ENCODE data around the gene KCTD16.
A peak's percentile ranks its signal among the peaks of the same experiment; 100 is the strongest.

Gene KCTD16

DNA sequence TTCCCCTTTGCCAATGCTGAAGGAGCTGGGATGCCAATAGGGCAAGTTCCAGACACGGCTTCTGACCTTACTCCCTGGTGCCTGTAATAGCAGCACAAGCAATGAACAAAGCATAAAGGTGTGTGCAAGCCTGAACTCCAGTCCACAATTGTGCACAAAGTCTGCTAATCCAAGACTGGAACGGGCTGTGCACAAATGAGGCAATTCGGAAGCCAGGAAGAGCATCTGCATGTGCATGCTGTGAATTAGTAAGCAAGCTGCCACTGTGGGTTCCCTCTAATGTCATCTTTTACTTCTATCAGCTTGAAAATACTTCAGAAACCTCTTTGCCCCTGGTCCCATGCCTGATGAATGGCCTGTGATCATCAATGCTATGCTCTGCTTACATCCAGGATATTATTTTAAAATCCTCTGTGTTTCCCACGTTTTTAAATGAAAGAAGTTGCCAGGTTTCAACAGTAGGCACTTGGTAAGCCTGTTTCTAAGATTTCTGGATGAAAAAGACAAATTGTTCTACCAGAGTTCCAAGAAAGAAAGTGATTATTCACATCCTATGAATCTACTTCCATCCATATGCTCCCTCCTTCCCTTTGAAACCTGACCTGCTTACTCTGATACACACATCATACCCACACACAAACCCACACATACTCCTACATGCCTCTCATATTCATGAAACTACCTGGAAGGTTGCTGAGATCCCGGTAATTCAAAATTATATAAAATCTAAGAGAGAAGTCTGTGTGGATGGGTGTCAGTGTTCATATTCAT lies 165.7 kb downstream of the KCTD16 start:
- DNase-seq: no peak

DNA sequence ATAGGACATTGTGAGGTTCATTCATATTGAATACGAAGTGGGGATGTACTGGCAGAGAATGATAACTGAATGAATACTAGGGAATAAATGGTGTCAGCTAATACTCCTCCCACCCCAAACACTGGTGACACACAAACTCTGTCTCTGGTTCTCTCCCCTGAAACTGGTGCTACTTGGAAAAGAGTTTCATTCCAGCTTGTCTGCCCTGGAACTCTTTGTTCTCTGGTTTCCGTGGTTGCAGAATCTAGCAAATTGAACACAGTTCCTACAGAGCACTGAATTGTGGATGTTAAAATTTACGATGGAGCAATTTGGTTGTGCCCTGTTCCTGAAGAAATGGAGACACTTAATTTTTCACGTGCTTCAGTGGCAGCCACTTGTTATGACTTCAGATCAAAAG lies 181.7 kb downstream of the KCTD16 start:
- no peak for DNase-seq

DNA sequence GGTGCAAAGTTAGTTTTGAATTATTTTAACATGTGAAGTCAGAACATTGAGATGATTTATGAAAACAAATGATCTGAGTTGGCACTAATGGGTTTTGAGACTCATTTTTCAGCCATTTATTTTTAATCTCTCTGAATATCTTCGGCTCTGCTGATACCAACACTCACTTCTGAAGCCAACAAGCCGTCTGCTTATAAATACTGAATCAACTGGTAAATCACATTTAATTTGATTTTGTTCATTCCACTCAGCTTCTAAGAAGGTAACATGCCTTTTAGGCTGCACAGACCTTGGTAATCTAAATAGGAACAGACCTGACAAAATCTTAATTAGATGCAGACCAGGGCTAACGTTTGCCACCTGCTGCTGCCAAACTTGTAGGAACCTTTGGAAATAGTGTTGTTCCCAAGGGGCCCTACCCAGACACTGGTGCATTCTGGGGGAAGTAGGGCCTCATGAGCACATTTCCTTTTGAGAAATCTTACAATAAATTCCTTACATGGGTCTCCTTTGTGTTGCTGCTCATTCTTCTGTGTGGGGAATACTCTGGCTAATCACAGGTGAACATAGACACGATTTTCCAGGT lies 182.2 kb downstream of the KCTD16 start:
- no peak for DNase-seq

DNA sequence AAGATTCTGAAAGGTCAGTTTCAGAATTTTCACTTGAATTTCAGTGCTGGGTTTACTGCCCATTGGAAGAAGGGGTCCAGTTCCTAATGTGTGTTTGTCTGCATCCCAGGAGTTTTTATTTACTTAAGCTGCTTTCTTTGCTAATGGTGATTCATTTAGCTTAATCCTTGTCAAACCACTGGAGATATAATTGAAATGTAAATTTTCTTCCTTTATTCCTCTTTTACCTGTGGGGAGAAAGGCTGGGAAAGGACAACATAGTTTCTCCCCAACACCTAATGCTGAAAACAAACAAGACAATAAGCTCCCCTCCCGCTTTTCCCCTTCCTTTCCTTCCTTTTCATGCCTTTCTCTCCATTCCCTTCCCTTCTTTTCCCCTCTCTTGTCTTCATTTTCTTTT lies 185.8 kb downstream of the KCTD16 start:
- DNase-seq: no peak

DNA sequence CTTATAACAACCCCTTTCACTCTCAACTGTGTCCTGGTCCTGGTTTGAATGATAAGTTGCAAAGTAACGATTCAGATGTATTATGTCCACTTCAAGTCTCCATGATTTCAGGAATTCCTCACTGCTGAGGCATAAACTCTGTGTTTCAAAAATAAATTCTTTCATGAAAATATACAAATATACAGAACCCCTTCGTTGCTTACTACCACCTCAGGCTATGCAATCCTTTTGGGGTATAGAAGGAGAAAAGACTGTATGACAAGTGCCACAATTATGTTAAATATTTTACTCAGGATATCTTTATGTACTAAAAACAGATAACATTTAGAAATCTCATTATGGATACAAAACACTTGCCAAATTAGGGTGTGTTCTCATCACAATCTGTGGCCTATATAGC lies 190.7 kb downstream of the KCTD16 start:
- DNase-seq: no peak

DNA sequence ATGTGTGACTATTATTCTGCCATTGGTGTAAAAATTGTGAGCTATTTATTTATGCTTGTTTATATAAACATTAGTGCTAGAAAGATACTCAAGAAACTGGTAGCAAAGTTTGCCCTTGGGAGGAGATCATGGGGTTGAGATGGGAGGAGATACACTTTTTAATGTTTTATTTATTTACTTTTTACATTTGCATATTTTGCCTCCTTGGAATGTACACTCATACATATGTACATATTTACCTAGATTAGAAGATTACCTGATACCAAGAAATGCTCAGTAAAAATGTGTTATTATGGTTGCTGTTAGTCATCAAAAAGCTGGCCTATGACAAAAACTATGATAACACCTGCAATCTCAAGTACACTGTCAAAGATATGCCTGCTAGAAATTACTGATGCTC lies 195.2 kb downstream of the KCTD16 start:
- no peak for DNase-seq

DNA sequence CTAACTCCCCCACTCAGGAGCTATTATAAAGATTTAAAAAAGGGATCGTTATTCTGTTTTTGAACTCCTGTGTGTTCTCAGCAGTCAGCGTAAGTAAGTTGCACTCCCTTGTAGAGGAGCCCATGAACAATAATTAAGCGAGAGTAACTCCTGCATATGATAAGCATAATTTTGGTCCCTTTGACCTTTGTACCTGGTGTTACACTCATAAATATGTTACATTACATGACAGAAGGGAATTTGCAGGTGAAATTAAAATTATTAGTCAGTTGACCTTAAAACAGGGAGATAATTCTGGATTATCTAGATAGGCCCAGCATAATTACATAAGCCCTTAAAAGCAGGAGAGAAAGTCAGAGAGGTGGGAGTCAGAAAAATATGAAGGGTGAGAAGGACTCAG lies 197.3 kb downstream of the KCTD16 start:
- no peak for DNase-seq

DNA sequence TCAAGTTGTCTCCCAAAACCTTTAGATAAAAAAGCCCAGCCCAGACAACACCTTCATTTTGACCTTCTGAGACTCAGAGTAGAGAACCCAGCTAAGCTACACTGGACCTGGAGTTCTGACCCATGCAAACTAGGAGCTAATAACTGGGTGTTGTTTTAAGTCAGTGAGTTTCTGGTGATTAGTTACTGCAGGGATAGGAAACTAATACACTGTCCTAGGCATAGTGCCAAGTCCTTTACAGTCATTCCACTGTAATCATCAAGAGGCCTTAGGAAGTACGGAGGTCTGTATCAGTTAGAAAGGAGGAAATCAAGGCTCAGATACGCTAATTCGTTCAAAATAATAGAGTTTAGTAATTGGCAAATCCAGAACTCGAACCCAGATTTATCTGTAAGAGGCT lies 197.9 kb downstream of the KCTD16 start:
- DNase-seq: no peak

DNA sequence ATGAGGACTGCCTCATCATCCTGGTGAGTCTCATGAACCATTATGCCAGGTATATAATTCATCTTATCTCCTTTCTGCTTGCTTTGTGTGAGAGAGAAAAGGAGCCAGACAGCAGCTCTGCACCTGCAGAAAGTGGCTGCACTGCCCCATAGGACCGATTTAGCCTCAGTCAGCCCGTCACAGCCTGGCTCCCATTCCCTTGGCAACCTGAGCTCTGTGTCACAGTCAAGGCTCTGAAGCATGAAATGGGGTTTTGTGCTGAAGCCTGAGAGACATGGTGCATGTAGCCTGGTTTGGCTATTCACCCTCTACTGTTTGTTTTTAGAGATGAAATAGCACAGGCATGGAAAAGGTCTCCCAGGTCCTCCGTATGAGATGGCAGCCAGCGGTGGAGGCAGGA lies 198.3 kb downstream of the KCTD16 start:
- DNase-seq: no peak

DNA sequence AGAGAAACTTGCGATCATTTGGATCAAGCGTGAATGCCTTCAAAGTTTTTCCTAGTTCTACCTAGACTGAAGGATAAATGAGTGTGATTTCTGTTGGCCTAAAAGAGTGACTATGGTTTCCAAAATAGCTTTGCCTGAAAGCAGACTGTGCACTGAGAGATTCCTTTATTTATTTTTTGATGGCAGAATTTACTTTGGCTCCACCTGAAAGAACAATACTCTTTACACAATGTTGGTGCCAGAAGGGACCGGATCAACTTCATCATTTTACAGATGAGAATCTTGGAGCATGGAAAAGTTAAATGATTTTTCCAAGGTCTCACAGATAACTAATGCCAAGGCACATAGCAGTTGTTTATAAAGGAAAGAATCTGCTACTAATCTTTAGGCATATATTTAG lies 199.6 kb downstream of the KCTD16 start:
- no peak for DNase-seq

DNA sequence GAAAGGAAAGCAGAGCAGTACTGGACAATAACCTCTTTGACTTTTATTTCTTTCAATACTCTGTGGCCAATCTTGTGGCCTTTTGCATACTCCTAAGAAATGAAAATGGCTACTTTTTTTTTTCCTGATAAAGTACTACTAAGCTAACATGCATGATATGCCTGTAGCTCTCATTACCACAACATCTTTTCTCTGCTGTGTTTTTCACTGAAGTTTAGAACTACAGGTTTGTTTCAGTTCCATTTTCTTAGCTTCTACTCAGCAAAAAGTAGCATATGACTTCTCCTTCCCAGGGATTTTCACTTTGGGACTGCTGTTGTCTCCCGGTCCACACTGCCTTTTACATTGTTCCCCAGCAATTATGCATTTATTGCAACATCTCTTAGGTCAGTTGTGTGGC lies 204.0 kb downstream of the KCTD16 start:
- no peak for DNase-seq

DNA sequence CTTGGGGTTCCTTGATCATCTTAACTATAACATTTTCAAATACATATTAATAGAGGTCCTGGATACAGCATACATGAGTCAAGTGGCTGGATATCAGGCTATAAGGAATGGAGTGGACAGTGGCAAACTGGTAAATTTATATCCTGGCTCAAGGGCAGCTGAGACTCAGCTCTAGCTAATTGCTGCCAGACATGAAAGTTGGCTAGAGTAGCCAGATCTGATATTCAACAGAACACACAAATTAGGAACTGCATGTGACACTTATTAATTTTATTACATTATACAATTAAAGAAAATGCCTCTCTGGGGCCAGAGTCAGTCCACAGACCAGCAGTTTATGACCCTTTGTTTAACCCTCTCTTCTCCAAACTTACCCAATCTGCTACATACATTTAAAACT lies 206.5 kb downstream of the KCTD16 start:
- no peak for DNase-seq

DNA sequence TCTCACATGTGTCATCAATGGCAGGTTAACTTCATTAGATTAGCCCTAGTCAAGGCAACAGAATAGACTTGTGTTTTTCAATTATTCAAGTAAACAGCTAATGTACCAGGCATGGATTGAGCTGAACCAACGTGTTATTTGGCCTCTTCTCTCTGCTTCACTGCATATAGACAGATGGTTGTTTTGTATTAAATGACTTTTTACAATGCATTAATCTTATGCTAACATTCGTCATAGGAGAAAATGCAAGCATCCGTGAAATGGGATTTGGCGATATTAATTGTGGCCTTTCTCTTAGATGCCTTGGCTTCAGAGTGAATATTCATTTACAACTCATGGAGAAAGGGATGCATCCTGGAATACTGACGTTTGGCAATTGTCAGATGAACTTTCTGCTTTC lies 208.0 kb downstream of the KCTD16 start:
- no peak for DNase-seq

DNA sequence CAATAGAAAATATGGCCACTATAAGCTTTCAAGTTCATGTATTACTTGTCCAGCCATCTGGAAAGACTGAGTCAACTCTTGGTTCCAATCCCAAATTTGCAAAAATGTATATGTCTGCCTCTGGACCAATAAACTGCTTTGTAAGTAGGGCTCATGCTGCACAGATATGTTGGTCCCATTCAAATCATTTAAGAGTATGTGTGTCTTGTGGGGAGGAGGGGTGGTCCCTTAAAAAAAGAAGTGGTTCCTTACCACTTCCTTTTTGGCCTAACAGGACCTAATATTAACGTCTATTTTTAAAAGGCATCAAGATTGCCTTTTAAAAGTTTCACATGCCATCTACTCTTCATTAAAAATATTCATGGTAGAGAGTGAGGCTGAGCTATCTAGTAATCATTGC lies 214.9 kb downstream of the KCTD16 start:
- DNase-seq: peak in 1 of 4 experiments; percentile 3

DNA sequence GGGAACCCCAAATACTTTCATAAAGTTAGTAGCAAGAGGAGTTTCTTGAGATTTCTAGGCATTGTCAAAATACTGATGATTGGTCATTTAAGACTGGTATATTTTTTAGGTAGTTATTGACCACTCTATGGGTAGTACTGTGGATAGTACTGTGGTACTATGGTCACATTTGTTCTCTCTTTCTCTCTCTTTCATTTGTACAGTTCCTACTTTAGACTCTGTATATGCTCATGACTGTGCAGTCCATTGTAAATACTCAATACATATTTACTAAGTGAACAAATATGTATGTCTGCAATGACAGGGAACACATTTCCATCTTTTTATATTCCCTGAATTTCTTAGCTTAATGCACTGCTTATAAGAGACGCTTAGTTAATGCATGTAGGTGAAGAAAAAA lies 215.6 kb downstream of the KCTD16 start:
- DNase-seq: no peak

DNA sequence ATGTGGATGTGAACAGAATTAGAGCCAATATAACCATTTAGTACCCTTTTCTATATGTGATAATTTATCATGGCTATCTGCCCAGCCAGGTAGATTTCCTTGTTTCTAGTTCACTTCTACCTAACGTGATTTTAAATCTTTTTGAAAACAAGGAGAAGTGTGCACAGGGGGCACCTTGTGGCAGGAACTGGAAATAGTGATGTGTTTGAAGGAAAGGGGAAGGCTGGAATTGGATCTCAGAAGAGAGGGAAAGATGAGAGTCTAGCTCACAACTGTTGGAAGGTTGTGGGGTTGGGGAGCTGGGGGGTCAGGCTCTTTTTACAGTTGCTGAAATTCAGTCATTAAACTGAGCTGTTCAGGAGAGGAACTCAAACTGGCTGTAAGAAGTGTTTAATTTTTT lies 219.5 kb downstream of the KCTD16 start:
- no peak for DNase-seq

DNA sequence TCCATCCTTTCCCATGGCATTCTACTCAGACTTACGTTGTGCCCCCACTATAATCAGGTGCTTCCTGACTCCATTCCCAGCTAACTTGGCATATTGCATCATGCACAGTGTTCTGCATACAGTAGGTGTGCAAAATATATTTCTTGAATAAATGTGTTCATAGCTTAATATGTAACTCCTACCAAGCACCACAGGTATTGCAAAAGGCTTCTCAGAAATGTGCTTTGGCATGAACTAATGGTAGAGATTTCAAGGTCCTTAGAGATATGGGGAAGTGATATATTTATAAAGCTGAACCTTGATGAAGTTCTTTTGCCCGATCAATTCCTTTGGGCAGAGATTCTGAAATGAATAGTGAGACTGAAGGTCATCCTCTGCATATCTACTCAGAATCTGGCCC lies 220.4 kb downstream of the KCTD16 start:
- DNase-seq: no peak

DNA sequence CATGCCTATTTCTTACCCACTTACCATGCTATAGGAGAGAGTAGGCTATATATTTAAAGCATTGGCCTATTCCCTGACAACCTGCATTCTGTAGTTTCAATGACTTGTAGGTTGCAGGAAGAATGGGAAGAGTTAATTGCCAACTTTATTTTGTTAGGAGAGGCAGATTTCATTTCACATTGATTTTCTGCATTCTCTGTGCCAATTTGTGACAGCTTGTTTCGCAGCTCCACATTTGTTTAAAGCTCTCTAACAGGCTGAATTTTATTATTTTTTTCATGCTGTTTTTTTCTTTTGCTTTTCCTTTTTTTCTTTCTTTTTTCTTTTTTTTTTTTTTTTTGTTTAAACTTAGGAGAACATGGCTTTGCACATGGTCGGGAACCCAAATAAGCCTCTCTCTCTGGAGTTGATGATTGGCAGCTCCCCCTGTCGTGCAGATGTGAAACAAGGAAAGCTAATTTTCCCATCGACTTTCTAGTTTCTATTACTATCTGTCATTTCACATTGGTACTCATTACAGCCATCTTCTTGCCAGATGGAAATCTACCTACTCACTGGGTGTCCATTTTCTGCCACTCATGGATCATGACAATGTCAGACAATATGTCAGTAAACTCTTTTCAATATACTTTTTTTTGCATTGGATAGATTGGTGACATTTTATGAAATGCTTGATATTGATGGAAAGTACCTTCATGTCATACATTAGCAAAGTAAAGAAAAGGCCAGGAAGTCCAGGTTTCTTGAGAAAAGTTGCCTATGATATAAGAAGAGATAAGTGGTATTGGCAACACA lies 223.2 kb downstream of the KCTD16 start:
- no peak for DNase-seq

DNA sequence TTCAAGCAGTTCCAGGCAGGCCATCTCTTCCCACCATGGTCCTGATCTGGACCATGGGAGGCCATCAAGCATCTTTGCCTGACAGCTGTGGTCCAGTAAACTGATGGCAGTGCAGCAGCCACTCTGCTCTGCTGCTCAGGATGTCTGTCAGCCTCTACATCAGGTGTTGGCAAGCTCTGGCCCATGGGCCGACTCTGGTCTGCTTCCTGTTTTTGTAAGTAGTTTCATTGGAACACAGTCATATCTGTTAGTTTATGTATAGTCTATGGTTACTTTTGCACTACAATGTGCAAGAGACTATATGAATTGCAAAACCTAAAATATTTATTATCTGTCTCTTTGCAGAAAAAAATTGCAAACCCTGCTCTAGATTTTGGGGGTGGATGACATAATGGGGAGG lies 225.0 kb downstream of the KCTD16 start:
- DNase-seq: no peak

DNA sequence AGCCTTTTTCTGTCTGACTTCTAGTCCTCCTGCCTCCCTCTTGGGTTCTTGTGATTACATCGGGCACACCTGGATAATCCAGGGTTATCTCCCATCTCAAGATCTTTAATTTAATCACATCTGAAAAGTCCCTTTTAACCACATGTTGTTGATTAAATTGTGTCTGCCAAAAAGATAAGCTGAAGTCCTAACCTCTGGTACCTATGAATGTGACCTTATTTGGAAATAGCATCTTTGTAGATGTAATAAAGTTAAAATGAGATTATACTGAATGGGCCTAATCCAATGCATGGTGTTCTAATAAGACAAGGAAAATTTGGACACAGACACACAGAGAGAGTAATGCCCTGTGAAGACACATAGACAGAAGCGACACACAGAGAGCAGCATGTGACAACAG lies 232.4 kb downstream of the KCTD16 start:
- no peak for DNase-seq

DNA sequence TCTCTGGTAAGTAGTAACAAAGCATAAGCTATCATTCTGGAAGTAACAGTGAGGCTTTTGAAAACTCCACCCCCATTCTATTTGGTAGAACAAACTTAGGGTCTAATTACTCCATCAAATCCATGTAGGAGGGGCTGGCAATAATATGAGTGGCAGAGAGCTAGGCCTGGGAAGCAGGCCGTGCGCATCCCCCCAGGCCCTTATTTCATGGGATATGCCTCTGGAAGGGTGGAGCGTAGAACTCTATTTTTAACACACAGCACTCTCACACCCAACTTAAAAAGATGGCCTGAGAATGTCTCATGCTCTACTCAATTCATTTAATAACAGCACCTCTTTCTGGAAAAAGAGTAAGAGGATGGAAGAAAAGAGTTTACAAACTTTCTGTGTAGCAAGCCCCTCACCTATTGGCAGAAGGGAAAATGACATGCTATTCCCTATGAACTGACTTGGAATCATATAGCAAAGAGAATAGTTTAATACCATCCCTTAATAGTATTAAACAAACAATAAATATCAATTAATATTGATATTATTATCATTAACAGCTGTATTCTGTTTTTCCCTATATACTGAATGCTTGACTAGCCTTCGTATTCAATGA lies 233.2 kb downstream of the KCTD16 start:
- no peak for DNase-seq

DNA sequence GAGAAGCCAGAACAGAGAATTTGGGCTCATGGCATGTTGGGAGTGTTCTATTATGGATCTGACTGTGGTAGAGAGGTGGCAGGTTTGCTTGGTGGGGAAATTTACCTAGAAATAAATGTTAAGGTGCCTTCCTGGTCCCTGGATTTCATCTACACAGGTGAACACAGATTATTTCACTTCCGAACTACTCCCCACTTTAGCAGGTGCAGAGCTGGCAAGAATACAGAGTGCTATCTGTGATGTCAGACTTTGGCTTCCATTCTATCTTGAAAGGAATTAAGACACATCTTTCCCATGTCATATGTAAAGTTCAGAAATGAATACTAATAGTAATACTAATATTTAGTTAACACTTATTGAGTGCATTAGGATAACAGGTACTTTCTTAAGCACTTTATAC lies 234.0 kb downstream of the KCTD16 start:
- DNase-seq: no peak

DNA sequence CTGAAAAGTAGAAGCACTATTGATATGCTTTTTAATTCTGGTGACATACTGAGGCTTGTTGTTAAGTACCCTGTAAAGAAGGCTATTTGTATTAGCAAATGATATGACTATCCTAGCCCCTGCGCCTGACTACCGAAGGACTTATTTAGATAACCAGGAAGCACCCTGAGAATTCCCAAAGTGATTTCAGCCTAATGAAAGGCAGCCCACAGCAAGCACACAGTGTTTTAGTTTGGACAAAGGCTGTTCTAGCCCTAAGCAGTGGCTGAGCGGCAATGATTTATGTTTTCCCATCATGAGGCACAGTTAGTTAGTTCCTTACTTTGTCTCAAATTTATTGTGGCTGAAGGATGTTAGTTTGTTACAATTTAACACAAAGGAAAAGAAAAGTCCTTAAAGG lies 235.3 kb downstream of the KCTD16 start:
- DNase-seq: no peak

DNA sequence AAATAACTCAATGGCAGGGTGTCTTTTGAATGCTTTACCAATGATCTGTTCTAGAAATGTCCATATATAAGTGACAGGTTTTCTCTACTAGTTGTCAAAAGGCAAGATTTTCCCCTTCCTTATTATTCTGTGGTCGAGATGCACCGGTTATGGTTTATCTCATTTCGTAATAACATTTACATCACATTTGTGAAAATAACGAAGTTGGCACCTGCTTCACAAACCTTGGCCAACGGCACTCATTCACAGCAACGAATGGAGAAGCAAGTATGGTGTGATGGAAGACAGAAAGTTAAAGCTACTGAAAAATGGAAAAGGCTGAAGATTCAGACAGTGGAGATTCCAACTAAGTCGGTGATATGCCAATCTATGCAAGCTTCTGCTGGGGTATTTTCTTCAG lies 235.8 kb downstream of the KCTD16 start:
- DNase-seq: no peak

Measured in suppressor macrophage (primary cell).